HG02943 (cell line): ENCODE measurements around the gene OR6S1.
"Not testable (repeated sequence)": the region's sequence is repeated elsewhere in the genome, so short reads cannot be mapped to it uniquely, and the experiment has no call there.

Experiments used
- ATAC-seq: cut with Tn5 transposase; IDR thresholded peaks from one replicate; pipeline ENCODE4 v1.9.1; 2021; ENCODE audit warnings: mild to moderate bottlenecking, low read depth, moderate library complexity; ENCODE audit not compliant: unreplicated experiment

OR6S1 gene

GRCh38 chr14:20671597-20672283 lies 30.2 kb upstream of the OR6S1 start:
- no peak for ATAC-seq

DNA sequence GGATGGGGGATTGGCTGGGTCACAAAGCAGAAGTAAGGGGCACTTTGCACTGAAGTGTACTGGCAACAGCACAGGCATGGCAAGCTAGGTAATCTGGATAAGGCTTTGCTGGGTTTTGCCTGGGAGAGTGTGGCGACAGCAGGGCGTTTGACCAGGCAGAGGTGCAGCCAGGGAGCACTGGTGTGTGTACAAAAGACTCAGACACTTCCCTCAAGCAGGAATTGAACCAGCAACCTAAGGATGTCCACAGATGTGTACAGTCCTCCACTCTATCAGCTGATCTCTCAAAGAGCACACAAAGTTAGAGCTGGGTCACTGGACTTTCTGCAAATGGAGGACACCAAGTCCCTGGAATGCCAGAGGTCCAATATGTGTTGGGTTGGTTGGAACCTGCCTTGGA lies 27.5 kb upstream of the OR6S1 start:
- ATAC-seq, result no peak

- peak; percentile 64 for ATAC-seq
Observed at GRCh38 chr14:20667957-20668356, 26.5 kb upstream of the OR6S1 start.

DNA sequence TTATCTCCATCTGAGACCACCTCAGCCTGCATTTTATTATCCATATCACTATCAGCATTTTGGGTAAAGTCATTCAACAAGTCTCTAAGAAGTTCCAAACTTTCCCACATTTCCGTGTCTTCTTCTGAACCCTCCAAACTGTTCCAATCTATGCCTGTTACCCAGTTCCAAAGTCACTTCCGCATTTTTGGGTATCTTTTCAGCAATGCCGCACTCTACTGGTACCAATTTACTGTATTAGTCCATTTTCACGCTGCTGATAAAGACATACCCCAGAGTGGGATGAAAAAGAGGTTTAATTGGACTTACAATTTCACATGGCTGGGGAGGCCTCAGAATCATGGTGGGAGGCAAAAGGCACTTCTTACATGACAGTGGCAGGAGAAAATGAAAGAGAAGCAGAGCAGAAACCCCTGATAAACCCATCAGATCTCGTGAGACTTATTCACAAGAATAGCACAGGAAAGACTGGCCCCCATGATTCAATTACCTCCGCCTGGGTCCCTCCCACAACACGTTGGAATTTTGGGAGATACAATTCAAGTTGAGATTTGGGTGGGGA lies 25.0 kb upstream of the OR6S1 start:
- ATAC-seq, result not testable (repeated sequence)

GRCh38 chr14:20662968-20663732 lies 21.7 kb upstream of the OR6S1 start:
- no peak for ATAC-seq

DNA sequence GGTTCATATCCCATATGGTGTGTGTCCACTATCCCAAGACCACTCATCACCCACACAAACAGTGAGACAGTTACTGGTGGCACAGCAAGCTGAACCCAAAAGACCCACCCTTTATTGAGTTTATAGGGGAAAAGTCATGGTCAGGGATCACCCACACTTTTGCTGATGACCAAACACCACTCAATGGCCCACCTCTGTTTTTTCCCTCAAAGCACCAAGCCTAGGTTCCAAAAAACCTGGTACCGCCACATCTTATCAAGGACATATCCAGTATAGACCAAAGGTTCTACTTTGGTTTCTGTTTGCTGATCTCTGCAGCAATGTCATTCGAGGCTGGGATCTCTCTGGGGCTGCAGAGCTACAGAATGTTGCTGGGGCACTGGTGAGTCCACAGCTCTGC lies 19.7 kb upstream of the OR6S1 start:
- no peak for ATAC-seq

DNA sequence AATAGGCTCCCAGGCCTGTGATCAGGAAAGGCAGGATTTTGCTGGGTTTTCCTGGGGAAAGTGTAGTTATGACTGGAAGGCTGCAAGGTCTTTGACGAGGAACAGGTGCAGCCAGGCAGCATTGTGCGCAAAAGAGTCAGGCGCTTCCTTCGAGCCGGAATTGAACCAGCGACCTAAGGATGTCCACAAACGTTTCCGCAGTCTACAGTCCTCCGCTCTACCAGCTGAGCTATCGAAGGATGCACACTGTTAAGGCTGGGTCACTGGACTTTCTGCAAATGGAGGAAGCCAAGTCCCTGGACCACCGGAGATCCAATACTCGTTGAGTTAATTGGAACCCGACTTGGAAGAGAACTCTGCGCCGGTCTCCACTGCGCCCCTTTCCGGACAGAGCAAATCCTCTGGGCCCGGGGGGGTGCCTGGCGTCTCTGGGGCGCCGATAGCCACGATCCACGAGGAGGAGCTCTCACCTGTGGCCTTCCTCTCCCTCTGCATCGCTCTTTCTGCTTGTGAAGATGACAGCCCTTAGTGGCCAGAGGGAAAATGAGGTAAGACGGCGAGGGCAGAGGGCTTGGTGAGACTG lies 18.4 kb upstream of the OR6S1 start:
- ATAC-seq, result no peak

- no peak for ATAC-seq
Observed at GRCh38 chr14:20659336-20659735, 17.8 kb upstream of the OR6S1 start.

GRCh38 chr14:20658246-20658645 lies 16.8 kb upstream of the OR6S1 start:
- ATAC-seq, result no peak

DNA sequence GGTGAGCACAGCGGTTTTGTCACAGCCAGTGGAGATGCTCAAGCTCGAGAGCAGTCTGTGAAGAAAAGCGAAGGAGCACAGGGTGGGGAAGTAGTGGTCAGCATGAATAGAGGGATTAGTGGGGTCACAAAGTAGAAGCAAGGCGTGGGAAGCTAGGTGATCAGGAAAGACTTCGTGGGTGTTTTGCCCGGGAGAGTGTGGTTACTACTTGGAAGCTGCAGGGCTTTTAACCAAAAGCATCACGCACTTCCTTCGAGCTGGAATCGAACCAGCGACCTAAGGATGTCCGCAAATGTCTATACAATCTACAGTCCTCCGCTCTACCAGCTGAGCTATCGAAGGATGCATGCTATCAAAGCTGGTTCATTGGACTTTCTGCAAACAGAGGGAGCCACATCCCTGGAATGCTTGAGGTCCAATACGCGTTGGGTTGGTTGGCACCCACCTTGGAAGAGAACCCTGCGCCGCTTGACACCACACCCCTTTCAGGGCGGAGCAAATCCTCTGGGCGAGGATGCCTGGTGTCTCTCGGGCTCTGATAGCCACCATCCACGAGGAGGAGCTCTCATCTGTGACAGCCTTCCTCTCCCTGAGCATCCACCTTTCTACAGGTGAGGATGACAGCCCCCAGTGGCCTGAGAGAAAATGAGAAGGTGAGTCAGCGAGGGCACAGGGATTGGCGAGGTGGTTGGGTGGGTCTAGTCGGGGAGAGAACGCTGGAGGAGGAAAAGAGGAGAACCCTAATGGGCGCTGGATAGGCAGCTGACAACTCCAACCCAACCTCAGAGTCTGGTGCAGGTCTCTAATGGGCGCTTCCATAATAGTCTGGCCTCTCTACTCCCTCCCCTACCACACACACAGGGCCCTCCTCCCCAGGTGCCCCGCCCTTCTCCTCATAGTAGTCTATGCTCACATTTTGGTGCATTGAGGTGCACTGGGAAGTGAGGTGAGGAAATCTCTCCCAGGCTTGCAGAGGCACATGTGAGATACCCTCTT lies 16.0 kb upstream of the OR6S1 start:
- no peak for ATAC-seq

- ATAC-seq, result no peak
Observed at GRCh38 chr14:20656274-20656673, 14.8 kb upstream of the OR6S1 start.

GRCh38 chr14:20655851-20656250 lies 14.4 kb upstream of the OR6S1 start:
- ATAC-seq, result no peak

DNA sequence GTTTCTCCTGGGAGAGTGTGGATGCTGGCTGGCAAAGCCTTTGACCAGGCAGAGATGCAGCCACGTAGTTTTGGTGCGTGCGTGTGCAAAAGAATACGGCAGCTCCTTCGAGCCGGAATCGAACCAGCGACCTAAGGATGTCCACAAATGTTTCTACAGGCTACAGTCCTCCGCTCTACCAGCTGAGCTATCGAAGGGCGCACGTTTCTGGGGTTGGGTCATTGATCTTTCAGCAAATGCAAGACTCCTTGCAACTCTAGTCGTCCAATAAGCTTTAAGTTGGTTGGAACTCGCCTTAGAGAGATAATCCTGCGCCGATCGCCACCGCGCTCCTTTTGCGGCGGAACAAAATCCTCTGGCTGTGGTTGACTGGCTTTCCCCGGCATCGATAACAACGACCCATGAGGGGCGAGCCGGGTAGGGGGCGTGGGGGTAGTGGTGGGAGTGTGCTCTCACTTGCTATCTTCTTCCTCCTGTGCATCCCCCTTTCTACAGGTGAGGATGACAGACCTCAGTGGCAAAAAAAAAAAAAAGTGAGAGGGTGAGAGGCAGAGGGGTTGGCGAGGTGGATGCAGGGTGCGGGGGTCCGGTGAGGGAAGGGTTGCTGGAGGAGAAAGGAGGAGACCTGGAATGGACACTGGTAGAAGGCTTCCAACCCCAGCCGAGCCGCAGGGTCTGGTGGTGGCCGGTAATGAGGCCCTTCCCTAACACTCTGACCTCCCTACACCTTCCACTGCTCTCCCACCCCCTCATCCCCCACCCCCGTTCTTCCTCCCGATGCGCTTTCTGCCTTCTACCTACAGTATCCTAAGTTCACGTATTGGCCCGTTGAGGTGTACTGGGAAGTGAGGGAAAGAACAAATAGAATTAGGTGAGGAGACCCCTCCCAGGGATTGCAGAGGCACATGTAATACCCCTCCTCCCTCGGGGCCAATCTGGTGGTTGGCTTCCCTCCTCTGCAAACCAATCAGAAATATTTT lies 11.8 kb upstream of the OR6S1 start:
- ATAC-seq, result no peak

GRCh38 chr14:20645481-20645880 lies 4.0 kb upstream of the OR6S1 start:
- ATAC-seq, result no peak

DNA sequence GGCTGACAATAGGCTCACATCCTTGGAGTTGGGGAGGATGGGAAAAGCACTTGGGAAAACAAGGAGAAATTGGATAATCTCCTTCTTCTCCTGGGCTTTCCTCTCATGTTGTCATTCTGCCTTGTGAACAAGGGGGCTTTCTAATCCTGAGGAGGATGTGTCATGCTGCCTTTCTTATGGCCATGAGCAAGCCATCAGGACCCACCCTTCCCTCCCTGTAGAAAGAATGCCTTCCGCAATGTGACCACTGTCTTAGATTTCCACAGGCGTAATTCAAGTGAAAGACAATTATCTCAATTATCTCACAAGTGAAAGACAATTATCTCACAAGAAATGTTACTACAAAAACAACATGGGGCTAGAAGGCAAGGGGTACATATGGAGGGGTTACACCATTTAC lies 3.0 kb upstream of the OR6S1 start:
- ATAC-seq, result no peak

DNA sequence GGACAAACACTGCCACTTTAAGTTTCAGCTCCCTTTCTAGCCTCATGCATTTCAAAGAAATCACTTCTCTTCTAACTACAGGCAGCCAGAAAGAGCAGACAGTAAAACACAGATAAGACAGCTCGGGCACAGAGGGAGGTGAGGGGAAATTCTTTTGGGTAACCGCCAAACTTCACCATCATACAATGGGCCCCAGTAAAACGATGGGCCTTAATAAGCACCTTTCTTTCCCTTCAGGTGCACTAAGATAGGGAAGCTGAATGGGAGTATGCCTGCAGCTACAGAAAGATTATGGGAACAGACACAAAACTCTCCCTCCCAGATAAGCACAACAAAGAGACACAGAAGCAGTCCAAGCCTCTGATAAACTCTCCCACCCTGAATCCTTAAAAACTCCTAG lies 1.3 kb upstream of the OR6S1 start:
- ATAC-seq, result not testable (repeated sequence)

- ATAC-seq, result no peak
Observed at GRCh38 chr14:20642182-20642581, 691 bp upstream of the OR6S1 start.

DNA sequence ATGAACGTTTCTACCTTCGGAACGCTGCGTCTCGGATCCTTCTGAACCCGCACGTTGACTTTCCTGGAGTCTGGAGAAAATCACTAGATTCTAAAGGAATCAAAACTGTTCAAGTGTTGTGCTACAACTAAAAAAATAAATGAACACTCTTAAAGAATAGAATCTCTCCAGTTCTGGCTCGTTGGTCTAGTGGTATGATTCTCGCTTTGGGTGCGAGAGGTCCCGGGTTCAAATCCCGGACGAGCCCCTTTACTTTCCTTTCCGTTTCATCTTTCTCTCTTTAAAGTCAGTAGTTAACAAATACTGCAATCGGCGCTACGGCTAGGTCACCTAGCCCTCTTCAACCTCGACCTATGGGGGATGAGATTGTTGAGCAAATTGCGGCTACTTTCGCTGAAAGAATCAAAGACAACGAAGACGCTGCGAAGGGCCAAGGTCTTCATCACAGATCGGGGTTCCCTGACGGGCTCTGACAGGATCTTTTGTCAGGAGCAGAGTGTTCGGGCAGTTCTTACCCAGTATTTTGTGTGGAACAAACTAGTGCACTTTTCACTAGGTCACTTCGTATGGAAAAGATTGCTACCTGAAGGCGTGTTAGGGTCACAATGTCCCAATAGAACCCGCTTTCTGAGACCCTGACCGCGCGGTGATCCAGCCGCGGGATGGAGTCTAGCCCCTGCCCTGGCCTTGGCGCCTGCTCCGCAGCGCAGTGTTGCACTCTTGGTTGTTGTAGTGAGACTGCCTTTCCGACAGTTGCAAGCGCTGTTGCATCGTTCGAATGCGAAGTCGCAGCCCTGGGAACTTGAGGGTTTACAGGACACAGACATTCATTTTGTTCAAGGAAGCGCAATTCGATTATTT lies 8.4 kb downstream of the OR6S1 start:
- peak; percentile 62 for ATAC-seq
